PC-3 (cell line): ENCODE data around the gene KDF1. TPM values are rescaled to one million over a fixed set of nuclear protein-coding genes. Genes with fewer than 3 reads are reported as not detected.

Experiments used
- ATAC-seq: fragments of 200-7000 bp; cut with Tn5 transposase; 2 replicates; pipeline ENCODE4 v1.9.1; 2020; ENCODE audit warnings: mild to moderate bottlenecking, moderate library complexity
- BruUV-seq: library from RNA; stranded (reverse); fragments of 400-500 nt; replicated peaks from 2 replicates; lab custom pipeline; 2021; lab: Mats Ljungman, UMichigan
- CTCF ChIA-PET: fragments of 300-600 bp; sonication (Branson Sonifier 250); formaldehyde crosslinking; loops from one replicate; lab custom pipeline; 2022; ENCODE audit warnings: antibody characterized with exemption; lab: Charles Lee
- POLR2A ChIA-PET: fragments of 300-600 bp; sonication (Branson Sonifier 250); formaldehyde crosslinking; loops from one replicate; lab custom pipeline; 2022; ENCODE audit warnings: antibody characterized with exemption; ENCODE audit not compliant: unreplicated experiment; lab: Charles Lee
- DNase-seq: peaks from one replicate; pipeline ENCODE4 v3.0.0-alpha.2; 2015
- H2AFZ ChIP-seq: fragments of 300-600 bp; sonication (generic); 2 replicates; pipeline ENCODE4 v1.6.0; 2016; ENCODE audit warnings: antibody characterized with exemption, low read length
- H3F3A ChIP-seq: fragments of 300-600 bp; sonication (generic); one replicate; pipeline ENCODE4 v1.6.0; 2017; ENCODE audit warnings: antibody characterized with exemption, low read length, control low read depth, mild to moderate bottlenecking; ENCODE audit not compliant: unreplicated experiment
- H3K27ac ChIP-seq: fragments of 300-600 bp; sonication (generic); 2 replicates; pipeline ENCODE4 v1.5.1; 2016; ENCODE audit warnings: mild to moderate bottlenecking, low read length
- H3K27me3 ChIP-seq: fragments of 300-600 bp; sonication (generic); 2 replicates; pipeline ENCODE4 v1.6.1; 2016; ENCODE audit warnings: low read length, mixed read lengths
- H3K36me3 ChIP-seq: fragments of 300-600 bp; sonication (generic); 2 replicates; pipeline ENCODE4 v1.6.1; 2016; ENCODE audit warnings: low read depth, mixed run types, low read length, mixed read lengths
- H3K4me1 ChIP-seq: fragments of 300-600 bp; sonication (generic); 2 replicates; pipeline ENCODE4 v1.5.1; 2016; ENCODE audit warnings: low read length; ENCODE audit not compliant: insufficient read depth
- H3K4me2 ChIP-seq: fragments of 300-600 bp; sonication (generic); 2 replicates; pipeline ENCODE4 v1.6.0; 2016; ENCODE audit warnings: low read length
- H3K4me3 ChIP-seq: fragments of 300-600 bp; sonication (generic); 2 replicates; pipeline ENCODE4 v1.5.1; 2016; ENCODE audit warnings: mild to moderate bottlenecking, low read length, mixed read lengths
- H3K79me2 ChIP-seq: fragments of 300-600 bp; sonication (generic); 2 replicates; pipeline ENCODE4 v1.6.1; 2017; ENCODE audit warnings: low read length, mixed read lengths
- H3K9ac ChIP-seq: fragments of 300-600 bp; sonication (generic); 2 replicates; pipeline ENCODE4 v1.6.0; 2016; ENCODE audit warnings: mild to moderate bottlenecking, low read length
- H3K9me2 ChIP-seq: fragments of 300-600 bp; sonication (generic); replicated peaks from 2 replicates; pipeline ENCODE4 v1.6.1; 2016; ENCODE audit warnings: mixed run types, low read length, mixed read lengths
- H3K9me3 ChIP-seq: fragments of 300-600 bp; sonication (generic); 2 replicates; pipeline ENCODE4 v1.6.1; 2016; ENCODE audit warnings: low read length, mixed read lengths
- H4K20me1 ChIP-seq: fragments of 300-600 bp; sonication (generic); 2 replicates; pipeline ENCODE4 v1.6.1; 2016; ENCODE audit warnings: low read length, mixed read lengths
- CTCF ChIP-seq: fragments of 300-600 bp; sonication (generic); conservative IDR thresholded peaks from 2 replicates; pipeline ENCODE4 v1.5.1; 2017; ENCODE audit warnings: antibody characterized with exemption, low read depth, mild to moderate bottlenecking, low read length
- EZH2phosphoT487 ChIP-seq: fragments of 300-600 bp; sonication (generic); IDR thresholded peaks from 2 replicates; pipeline ENCODE4 v1.6.1; 2018; ENCODE audit warnings: mild to moderate bottlenecking, antibody characterized with exemption, low read length, borderline replicate concordance
- intact Hi-C: fragments of 100-400 bp; cut with micrococcal nuclease; formaldehyde crosslinking; loops from 2 replicates; pipeline ENCODE4 v1.9.0; 2023
- total RNA-seq: library from RNA; depleted of rRNA; stranded (reverse); fragments of >200 nt; gene quantifications from 2 replicates; pipeline ENCODE4 v1.2.3, GENCODE V29; 2014; rRNA removed

Gene KDF1
- total RNA-seq, 1 experiment from 2014 or later = 22.9 TPM

GRCh38 chr1:26900001-26900814 lies 60.1 kb downstream of the KDF1 start, which contains the start of gene GPATCH3:
TSS of gene GPATCH3 (minus strand) at chr1:26900467. CDS start at chr1:26900442, 25 bp downstream.
- H4K20me1 ChIP-seq = no peaks in the 10 kb centered on the region; the same call in 1 of the 2 replicates
- BruUV-seq = TSS peak; percentile 91
- TF ChIP-seq EZH2phosphoT487 (no peak), CTCF (no peak)
- ATAC-seq (peak; percentile 87), DNase-seq (peak; percentile 92)
- ChIA-PET POLR2A (interaction anchor here (0.5 to 1.1 kb wide), 4 partner anchors 10 to 201 kb away, joined by 3 to 4 read pairs (median 4); partner anchors contain the start of gene GPN2), CTCF (interaction anchor here (0.6 to 1.0 kb wide), 4 partner anchors 35 to 191 kb away, joined by 3 to 5 read pairs (median 4); partner anchors contain the start of gene ZDHHC18)
- H3K4me2 ChIP-seq = peak within 1 kb of the TSS; percentile 85
- peaks cover 13% of the 10 kb centered on the region for H3K4me1 ChIP-seq
- H3K27me3 ChIP-seq = no peaks in the 10 kb centered on the region
- H3K9me2 ChIP-seq = no peaks in the 10 kb centered on the region
- peaks cover 5% of the 10 kb centered on the region; the same call in 1 of the 2 replicates for H3K36me3 ChIP-seq
- peak within 1 kb of the TSS; percentile 90 for H3K9ac ChIP-seq
- H3K9me3 ChIP-seq = no peaks in the 10 kb centered on the region
- peaks cover 34% of the 10 kb centered on the region for H3K79me2 ChIP-seq
- H3K4me3 ChIP-seq = peak within 1 kb of the TSS; percentile 89
- no peaks in the 10 kb centered on the region for H3F3A ChIP-seq
- H2AFZ ChIP-seq = peak within 1 kb of the TSS; percentile 82
- intact Hi-C loops = no loop called here
- peak within 1 kb of the TSS; percentile 64 for H3K27ac ChIP-seq

Other genes with a start within 250 kb of the KDF1 start
- gene PIGV, start 172.5 kb downstream of the KDF1 start, total RNA-seq = 6.0 and 8.8 TPM in 2 replicates
- gene ZDHHC18, start 133.8 kb downstream of the KDF1 start, total RNA-seq = 18.1 and 26.9 TPM in 2 replicates
- 411 and 577 TPM in 2 replicates for gene SFN, start 97.3 kb downstream of the KDF1 start, total RNA-seq
- 24.6 and 28.2 TPM in 2 replicates for gene GPN2, start 70.2 kb downstream of the KDF1 start, total RNA-seq
- 16.1 and 18.8 TPM in 2 replicates for gene GPATCH3, start 60.0 kb downstream of the KDF1 start, total RNA-seq
- gene NR0B2, start 46.5 kb downstream of the KDF1 start, total RNA-seq = not detected in 2 replicates
- 149 and 198 TPM in 2 replicates for gene NUDC, start 38.7 kb downstream of the KDF1 start, total RNA-seq
- gene TRNP1, start 33.2 kb upstream of the KDF1 start, total RNA-seq = 108 and 109 TPM in 2 replicates
- gene TENT5B, start 52.4 kb upstream of the KDF1 start, total RNA-seq = 20.0 and 21.4 TPM in 2 replicates
- 25.2 and 26.4 TPM in 2 replicates for gene SLC9A1, start 194.7 kb upstream of the KDF1 start, total RNA-seq